Glutamatergic neuron (in vitro differentiated cells): ENCODE results near the gene TSPAN18. TPM values are rescaled to one million over a fixed set of nuclear protein-coding genes. Genes with fewer than 3 reads are reported as not detected.
A peak's percentile ranks its signal among the peaks of the same experiment; 100 is the strongest.

ENCODE experiments used
- DNase-seq: peaks from one replicate; pipeline ENCODE4 v3.0.0; 2022
- H3K27ac Mint-ChIP-seq: one replicate; pipeline ENCODE4 v1.8.0; 2020; ENCODE audit warnings: mild to moderate bottlenecking, mixed read lengths, inconsistent platforms; ENCODE audit not compliant: unreplicated experiment
- H3K27me3 Mint-ChIP-seq: one replicate; pipeline ENCODE4 v1.8.0; 2020; ENCODE audit warnings: mild to moderate bottlenecking, moderate library complexity, mixed read lengths, inconsistent platforms; ENCODE audit not compliant: unreplicated experiment
- H3K36me3 Mint-ChIP-seq: one replicate; pipeline ENCODE4 v1.8.0; 2020; ENCODE audit warnings: mild to moderate bottlenecking, mixed read lengths, inconsistent platforms; ENCODE audit not compliant: unreplicated experiment
- H3K4me1 Mint-ChIP-seq: one replicate; pipeline ENCODE4 v1.8.0; 2020; ENCODE audit warnings: mild to moderate bottlenecking, low read depth, mixed read lengths, inconsistent platforms; ENCODE audit not compliant: unreplicated experiment
- H3K4me3 Mint-ChIP-seq: one replicate; pipeline ENCODE4 v1.8.0; 2020; ENCODE audit warnings: mild to moderate bottlenecking, mixed read lengths, inconsistent platforms; ENCODE audit not compliant: unreplicated experiment
- H3K9me3 Mint-ChIP-seq: one replicate; pipeline ENCODE4 v1.8.0; 2020; ENCODE audit warnings: mild to moderate bottlenecking, moderate library complexity, mixed read lengths, inconsistent platforms; ENCODE audit not compliant: unreplicated experiment
- total RNA-seq: library from RNA; stranded (reverse); fragmentation: NEBNext Ultra II Directional; extraction: Animal tissue kit (Norgen Biotek cat#: 25700); gene quantifications from one replicate; pipeline ENCODE4 v1.2.1, GENCODE V29; 2021; ENCODE audit not compliant: unreplicated experiment
- TF ChIP-seq, protein P1 (sequence below): fragments of 200-600 bp; sonication (generic); IDR thresholded peaks from one replicate; pipeline ENCODE4 v1.5.0; 2021; ENCODE audit not compliant: partially characterized antibody, unreplicated experiment

Gene TSPAN18
- total RNA-seq, 1 donor from 2014 or later, result 80.4 TPM

DNA sequence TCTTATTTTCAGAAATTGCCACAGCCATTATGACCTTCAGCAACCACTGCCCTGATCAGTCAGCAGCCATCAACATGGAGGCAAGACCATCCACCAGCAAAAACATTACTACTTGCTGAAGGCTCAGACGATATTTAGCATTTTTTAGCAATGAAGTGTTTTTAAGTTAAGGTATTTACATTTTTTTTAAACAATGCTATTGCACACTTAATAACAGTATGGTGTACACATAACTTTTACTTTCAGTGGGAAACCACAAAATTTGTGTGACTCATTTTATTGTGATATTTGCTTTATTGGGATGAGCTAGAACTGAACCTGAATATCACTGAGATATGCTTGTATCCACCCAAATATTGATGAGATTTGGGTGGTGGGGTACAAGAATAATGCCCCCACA, 110.9 kb downstream of the TSPAN18 start:
- Mint-ChIP-seq H3K4me1 (peaks cover 17% of the 10 kb centered on the region), H3K4me3 (no peak overlapping the region), H3K27me3 (peaks cover 3% of the 10 kb centered on the region), H3K27ac (no peak overlapping the region), H3K9me3 (peaks cover 7% of the 10 kb centered on the region), H3K36me3 (peaks cover 23% of the 10 kb centered on the region)
- TF ChIP-seq, protein P1, sequence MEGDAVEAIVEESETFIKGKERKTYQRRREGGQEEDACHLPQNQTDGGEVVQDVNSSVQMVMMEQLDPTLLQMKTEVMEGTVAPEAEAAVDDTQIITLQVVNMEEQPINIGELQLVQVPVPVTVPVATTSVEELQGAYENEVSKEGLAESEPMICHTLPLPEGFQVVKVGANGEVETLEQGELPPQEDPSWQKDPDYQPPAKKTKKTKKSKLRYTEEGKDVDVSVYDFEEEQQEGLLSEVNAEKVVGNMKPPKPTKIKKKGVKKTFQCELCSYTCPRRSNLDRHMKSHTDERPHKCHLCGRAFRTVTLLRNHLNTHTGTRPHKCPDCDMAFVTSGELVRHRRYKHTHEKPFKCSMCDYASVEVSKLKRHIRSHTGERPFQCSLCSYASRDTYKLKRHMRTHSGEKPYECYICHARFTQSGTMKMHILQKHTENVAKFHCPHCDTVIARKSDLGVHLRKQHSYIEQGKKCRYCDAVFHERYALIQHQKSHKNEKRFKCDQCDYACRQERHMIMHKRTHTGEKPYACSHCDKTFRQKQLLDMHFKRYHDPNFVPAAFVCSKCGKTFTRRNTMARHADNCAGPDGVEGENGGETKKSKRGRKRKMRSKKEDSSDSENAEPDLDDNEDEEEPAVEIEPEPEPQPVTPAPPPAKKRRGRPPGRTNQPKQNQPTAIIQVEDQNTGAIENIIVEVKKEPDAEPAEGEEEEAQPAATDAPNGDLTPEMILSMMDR, result no peak
- DNase-seq, result no peak

- peaks cover 10% of the 10 kb centered on the region for H3K9me3 Mint-ChIP-seq
- peaks cover 27% of the 10 kb centered on the region for H3K36me3 Mint-ChIP-seq
- no peak for DNase-seq
- peak overlapping the region; percentile 44 for H3K4me3 Mint-ChIP-seq
- H3K27ac Mint-ChIP-seq, result no peak overlapping the region
- H3K27me3 Mint-ChIP-seq, result peaks cover 3% of the 10 kb centered on the region
- peaks cover 13% of the 10 kb centered on the region for H3K4me1 Mint-ChIP-seq
- TF ChIP-seq, protein P1, result no peak
Observed at GRCh38 chr11:44839458-44840084, 112.8 kb downstream of the TSPAN18 start.

DNA sequence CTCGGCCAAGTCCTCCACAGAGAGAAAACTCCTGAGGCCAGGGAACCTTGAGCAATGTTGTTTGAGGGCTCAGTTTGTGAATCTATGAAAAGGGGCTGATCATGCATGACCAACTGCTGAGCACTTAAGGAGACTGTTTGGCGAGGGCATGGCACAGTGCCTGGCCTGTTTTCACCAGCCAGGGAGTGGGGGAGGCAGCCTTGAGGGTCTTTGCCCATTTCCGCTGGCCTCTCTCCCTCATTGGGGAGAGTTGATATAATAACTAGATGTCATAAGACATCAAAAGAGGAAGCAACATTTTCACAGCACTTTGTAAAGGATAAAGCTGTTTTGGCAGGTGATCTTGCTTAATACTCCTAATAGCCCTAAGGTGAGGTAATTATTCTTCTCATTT, 113.3 kb downstream of the TSPAN18 start:
- peaks cover 11% of the 10 kb centered on the region for H3K4me1 Mint-ChIP-seq
- DNase-seq, result no peak
- H3K27ac Mint-ChIP-seq, result no peak overlapping the region
- peaks cover 30% of the 10 kb centered on the region for H3K36me3 Mint-ChIP-seq
- H3K27me3 Mint-ChIP-seq, result peaks cover 3% of the 10 kb centered on the region
- peaks cover 13% of the 10 kb centered on the region for H3K9me3 Mint-ChIP-seq
- TF ChIP-seq, protein P1, result no peak
- H3K4me3 Mint-ChIP-seq, result no peak overlapping the region

DNA sequence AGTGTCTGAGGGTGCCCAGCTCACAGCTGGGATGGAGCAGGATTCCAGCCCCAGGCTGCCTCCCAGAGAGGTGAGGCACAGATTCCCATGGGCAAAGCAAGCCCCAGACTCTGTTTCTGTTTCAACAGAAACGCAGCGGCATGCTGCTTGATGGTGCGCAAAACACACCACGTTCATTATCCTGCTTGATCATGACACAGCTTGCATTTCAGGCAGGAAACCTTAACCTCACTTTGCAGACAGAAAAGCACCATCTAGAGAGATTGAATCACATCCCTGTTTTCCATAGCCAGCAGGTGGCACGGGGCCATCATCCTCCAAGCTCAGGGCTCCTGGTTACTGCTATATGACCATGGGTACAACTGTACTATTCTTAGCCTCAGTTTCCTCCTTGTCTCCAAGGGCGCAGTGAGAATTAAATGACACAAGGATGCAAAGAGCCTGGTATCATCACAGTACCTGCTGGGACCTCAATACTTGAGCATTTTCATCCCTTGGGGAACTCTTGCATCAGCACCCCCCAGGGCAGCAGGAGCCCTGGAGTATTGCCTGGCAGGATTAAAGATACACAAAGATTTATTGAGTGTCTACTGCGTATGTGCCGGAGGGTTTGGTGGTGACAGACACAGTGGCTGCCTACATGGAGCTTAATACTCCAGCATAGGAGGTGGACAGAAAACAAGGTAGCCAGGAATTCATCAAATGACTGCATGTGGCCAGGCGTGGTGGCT, 113.9 kb downstream of the TSPAN18 start:
- TF ChIP-seq, protein P1, result no peak
- Mint-ChIP-seq H3K27ac (no peak overlapping the region), H3K36me3 (peaks cover 35% of the 10 kb centered on the region), H3K27me3 (peaks cover 3% of the 10 kb centered on the region), H3K9me3 (peaks cover 13% of the 10 kb centered on the region), H3K4me1 (peaks cover 11% of the 10 kb centered on the region), H3K4me3 (no peak overlapping the region)
- no peak for DNase-seq

GRCh38 chr11:44842220-44842619, 115.5 kb downstream of the TSPAN18 start:
- Mint-ChIP-seq H3K4me1 (peaks cover 11% of the 10 kb centered on the region), H3K36me3 (peaks cover 33% of the 10 kb centered on the region), H3K9me3 (peaks cover 18% of the 10 kb centered on the region), H3K27ac (no peak overlapping the region), H3K27me3 (peaks cover 7% of the 10 kb centered on the region), H3K4me3 (no peak overlapping the region)
- TF ChIP-seq, protein P1, result no peak
- no peak for DNase-seq
